Pulmonary artery endothelial cell (primary cell): ENCODE measurements around the gene TMEM59L. TPM values are rescaled to one million over a fixed set of nuclear protein-coding genes. Genes with fewer than 3 reads are reported as not detected.

ENCODE experiments used
- DNase-seq: peaks from one replicate; pipeline ENCODE4 v3.0.0-alpha.2; 2011; ENCODE audit warnings: low read depth, low spot score
- total RNA-seq: library from RNA; depleted of rRNA; stranded (reverse); fragments of >200 nt; gene quantifications from 2 replicates; pipeline ENCODE4 v1.2.3, GENCODE V29; 2014

Gene TMEM59L
- total RNA-seq, 1 donor from 2014 or later, result 0.40 TPM

DNA sequence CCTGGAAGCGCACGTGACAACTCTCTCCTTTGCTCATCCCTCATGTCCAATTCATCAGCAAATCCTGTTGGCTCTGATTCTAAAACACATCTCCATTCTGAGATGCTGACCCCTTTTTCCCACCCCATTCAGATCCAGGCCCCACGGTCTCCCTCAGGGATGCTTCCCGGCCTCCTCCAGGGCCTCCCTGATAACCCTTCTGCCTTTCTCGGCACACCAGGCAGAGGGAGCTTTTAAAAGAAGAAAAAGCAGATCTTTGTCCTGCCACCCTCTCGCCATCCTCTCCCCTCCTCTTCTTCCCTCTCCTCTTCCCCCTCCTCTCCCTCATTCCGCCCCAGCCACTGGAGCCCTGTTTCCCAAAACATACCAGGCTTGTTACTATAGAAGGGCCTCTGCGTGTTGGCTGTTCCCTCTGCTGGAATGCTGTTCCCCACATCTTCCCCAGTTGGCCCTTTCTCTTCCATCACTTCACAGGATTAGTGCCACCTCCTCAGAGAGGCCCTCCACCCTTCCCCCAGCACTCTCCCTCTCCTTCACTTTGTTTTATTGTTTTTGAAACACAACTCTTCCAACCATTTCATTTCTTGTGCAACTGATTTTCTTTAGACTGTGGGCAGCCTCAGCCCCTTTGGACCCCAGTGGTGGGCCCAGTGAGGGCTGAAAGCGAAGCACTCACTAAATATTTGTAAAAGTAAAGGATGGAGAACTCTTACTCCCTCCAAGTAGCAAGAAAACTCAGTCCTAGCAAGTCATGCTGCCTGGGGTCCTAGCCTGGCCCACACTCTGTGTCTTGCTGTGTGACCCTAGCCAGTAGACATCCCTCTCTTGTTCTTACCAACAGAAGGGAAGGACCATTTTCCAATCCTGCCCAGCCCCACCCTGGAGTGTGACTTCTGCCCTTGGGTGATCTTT, 3.6 kb upstream of the TMEM59L start:
- no peak for DNase-seq

DNA sequence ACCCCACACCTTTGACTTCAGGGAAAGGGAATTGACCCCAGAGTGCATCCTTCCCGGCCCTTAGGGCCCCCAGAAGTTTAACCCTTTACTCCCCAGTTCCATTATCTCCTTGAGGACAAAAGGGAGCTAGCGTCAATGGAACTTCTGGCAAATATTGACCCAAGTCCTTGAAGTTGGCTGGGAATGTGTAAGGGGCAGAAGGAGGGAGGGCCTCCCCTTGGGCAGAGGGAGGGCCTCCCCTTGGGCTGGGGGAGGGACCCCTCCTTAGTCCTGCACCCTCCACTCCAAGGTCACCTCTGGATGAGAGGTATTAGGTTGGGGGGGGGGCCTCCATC, 3.0 kb upstream of the TMEM59L start:
- DNase-seq, result no peak

DNA sequence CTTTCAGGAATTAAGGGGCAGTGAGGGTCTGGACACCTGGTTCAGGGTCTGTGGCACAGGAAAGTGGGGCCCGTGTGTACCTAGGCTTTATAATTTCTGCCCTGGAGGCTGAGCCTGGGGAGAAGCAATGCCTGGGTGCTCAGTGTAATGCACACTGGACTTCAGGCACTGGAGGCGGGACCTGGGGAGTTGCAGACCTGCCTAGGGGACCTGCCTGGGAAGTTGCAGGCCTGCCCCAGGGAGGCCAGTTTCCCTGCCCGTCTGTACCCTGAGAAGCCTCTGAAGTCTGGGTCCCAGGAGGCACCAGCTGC, 2.5 kb upstream of the TMEM59L start:
- no peak for DNase-seq

- DNase-seq, result no peak
Measured at GRCh38 chr19:18610556-18611326, 1.9 kb upstream of the TMEM59L start.

DNA sequence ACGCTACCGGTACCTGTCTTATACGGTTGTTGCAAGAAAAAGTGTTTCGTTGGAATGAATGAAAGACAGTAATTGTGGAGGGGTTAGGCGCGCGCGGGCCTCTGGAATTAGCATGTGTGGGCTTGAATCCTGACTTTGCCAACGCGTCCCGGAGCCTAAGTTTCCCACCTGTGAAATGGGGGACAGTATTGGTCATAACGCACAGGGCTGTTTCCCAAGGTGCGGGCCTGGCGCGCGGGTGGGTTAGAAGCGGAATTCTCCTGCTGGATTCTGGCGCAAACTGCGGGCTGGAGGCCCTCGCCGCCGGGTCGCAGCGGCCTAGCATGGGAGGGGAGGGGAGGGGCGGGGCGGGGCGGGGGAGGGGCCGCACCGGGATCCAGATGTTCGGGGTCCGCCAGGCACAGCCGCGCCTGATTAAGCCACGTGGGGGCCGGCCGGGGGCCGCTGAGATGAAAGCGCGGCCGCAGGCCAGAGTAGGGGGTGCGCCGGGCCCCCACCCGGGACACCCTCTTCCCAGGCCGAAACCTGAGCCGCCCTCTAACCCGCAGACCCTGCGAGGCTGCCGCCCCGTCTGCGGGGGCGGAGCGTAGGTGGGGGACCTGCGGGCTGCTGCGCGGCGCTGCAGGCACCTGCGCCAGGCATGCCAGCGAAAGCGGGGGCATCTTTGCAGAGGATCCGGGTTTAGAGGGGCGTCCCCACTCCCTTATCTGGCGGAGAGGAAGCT, 1.2 kb upstream of the TMEM59L start:
- DNase-seq, result no peak

DNA sequence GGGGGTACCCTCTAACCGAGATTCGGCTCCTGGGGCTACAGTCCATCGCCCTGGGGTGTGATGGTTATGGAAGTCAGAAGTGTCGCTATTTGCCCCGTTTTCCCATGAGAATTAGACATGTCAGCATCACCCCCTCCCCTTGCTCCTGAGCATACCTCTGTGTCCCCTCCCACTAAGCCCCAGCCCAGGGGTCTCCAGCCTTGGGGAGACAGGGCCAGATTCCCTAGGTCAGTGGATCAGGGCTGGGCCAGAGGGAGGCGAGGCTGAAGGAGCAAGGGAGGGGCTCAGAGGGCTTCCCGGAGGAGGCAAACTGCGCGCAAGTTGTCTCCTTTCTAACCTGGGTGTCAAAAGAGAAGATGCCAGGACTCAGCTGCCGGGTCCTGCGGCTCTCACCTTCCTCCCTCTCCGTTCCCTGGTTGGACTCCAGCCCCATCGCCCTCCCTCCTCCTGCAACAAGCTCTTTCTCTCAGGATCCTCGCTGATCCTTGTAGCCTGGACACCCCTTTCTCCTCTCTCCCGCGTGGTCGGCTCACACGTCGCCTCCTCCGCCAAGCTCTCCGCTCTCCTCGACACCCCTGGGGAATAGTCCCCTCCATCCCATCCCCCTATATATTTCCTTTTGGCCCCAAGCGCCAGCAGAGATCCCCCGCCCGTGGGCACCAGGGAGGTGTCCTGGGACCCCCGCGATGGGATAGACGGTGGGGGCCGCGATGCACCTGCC, 459 bp upstream of the TMEM59L start:
- no peak for DNase-seq

GRCh38 chr19:18613589-18614234, 1.0 kb downstream of the TMEM59L start:
- no peak for DNase-seq

DNA sequence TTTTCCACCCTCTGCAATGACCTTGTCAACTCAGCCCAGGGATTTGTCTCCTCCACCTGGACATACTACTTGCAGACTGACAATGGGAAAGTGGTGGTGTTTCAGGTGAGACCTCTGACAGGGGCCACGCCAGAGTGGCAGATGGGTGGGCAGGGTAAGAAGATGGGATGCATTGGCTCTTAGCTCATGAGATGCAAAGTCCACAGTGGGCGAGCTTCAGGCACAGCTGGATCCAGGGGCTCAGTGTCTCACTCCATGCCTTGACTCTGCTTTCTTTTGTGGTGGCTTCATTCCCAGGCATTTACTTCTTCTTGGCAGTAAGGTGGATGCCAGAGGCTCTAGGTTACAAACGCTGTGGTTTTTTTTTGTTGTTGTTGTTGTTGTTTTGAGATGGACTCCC, 3.4 kb downstream of the TMEM59L start:
- DNase-seq, result no peak

DNA sequence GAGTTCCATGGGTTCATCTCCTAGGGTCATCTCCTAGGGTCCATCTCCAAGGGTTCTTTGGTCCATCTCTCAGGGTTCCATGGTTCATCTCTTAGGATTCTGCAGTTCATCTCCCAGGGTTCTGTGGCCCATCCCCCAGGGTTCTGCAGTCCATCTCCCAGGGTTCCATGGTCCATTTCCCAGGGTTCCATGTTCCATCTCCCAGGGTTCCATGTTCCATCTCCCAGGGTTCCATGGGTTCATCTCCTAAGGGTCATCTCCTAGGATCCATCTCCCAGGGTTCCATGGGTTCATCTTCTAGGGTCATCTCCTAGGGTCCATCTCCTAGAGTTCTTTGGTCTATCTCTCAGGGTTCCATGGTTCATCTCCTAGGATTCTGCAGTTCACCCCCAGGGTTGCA, 4.9 kb downstream of the TMEM59L start:
- DNase-seq, result no peak

DNA sequence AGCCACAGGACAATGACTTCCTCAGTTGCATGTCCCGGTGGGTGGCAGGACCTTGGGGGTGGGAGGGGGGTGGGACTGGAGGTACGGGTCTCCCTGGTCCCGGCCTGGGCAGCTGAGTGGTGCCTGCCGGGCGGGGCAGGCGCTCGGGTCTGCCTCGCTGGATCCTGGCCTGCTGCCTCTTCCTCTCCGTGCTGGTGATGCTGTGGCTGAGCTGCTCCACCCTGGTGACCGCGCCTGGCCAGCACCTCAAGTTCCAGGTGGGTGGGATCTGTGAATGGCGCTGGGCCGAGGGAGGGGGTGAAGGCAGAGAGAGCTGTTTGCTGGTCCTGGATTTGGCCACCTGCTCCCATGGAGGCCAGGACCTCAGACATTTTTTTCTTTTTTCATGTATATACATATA, 5.6 kb downstream of the TMEM59L start:
- DNase-seq, result no peak

DNA sequence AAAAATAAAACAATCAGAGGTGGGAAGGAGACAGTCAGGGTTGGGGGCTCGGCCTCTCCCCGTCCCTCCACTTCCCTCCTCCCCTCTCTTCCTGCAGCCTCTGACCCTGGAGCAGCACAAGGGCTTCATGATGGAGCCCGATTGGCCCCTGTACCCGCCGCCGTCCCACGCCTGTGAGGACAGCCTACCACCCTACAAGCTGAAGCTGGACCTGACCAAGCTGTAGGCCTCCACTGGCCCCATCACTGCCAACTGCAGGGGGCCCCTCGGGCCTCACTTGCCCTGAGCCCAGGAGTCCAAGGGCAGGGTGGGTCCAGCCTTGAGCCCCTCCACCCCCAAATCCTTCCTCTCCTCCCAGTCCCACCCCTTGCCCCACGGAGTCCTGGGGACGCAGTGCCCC, 7.6 kb downstream of the TMEM59L start:
- DNase-seq, result no peak

DNA sequence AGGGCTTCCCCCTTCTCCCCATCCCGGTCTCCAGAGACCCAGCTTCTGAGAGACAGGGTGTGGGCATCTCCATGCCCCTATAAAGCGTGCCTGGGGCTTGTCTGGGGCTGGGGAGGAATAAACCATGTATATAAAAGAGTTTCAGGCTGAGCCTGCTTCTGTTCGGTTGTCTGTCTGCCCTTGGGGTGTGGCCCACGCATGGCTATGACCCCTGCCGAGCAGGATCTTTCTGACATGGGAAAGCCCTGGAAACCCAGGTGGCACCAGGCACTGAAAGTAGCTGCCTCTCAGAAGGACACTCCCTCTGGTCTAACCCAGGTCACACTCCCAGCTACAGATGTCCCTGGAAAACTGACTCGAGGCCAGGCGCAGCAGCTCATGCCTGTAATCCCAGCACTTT, 8.2 kb downstream of the TMEM59L start:
- DNase-seq, result no peak

DNA sequence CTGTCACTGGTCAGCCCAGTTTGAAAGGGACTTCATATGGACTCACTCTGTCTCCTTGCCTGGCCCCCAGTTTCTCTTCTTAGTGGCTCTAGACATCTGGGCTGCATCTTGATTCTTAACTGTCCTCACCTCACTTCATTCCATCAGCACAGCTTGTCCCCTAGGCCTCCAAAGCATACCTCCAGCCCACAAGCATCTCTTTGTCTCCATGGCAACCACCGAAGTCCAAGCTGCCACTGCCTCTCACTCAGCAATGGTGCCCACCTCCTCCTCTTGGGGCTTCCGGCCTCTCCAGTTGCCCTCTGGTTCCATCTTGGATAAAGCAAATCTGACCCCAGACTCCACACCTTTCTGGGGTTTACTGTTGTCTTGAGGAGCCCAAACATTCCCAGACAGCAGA, 14.2 kb downstream of the TMEM59L start:
- DNase-seq, result no peak

DNA sequence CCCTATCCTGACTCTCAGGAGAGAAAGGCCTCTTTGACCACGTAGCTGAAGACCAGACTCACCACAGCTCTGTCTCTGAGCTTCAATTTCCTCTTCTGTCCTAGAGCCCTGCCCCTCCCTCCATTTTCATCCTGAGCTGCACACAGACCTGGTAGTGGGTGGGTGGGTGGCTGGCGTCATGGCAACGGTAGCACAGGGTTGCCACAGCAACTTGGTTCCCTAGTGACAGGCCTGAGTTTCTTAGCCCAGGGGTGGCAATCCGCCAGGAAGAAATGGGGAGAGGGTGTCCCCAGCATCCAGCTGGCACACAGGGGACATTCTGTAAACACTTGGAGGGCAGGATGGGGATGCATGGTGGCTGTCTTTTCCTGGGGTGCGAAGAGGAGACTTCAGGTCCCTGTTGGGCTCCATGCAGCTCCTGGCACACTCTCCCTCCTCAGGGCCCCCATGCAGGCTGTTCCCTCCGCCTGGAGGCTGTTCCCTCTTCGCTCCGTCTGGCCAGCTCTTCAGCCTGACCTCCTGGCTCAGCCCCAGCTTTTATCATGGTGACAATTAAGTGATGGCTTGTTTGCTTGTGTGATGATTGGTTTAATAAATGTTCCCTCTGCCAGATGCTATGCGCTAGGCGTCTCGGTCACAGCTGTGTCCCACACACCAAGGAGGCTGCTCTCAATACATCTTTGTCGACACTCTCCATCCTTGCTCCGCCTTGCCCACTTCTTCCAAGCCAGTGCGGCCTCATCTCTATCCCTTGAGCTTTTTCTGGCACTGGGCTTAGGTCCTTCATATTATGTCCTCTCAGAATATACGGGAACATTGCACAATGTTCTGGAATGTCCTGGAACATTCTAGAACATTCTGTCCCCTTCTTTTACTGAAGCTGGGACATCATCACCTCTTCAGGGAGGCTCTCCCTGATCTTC, 16.8 kb downstream of the TMEM59L start:
- DNase-seq, result no peak

- DNase-seq, result no peak
Measured at GRCh38 chr19:18633321-18633720, 20.7 kb downstream of the TMEM59L start.

DNA sequence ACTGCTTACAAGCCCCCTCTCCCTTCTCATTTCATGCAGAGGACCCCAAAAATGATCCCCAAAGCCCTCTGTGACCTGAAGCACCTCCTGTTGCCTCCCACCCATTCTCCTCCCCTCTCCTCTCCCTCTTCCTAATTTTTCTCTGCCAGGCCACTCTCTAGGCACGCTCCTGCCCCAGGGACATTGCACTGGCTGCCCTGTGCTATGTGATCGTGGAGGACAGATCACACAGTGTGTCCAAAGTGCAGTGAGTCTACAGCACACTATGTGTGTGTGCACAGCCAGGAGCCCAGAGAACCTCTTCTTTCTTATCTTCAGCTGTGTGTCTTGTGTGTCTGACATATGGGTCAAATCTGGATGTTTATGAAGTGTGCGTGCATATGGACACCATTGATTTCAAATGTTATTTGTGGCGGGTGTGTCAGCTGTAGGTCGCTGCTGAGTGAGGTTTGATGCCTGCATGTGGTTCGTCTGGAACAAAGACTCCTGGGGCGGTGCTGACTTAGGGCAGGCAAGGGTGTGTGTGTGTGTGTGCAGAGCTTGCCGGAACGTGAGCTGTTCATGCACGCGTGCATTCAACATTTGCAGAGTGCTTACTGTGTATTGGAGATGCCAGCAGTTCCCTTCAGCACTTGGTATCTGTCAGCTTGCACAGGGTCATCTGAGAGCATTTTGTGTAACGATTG, 22.1 kb downstream of the TMEM59L start:
- no peak for DNase-seq

DNA sequence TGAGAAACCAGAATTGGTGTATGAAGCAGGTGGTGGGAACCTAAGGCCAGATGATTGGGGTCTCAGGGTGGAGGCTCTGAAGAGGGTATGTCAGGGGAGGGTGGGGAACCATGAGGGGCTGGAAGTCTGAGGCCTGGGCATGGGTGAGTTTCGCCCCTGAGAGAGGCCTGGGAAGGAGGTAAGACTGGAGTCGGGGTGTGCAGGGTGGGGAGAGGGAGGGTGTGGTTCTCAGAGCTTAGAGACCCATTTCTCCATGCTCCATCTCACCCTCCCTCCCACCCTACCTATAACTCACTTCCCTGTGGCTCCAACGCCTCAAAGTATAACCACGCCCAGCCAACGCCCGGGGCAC, 23.1 kb downstream of the TMEM59L start:
- DNase-seq, result no peak

GRCh38 chr19:18636183-18636968, 23.7 kb downstream of the TMEM59L start:
- DNase-seq, result peak; percentile 81
